ENCODE results near the gene GUCD1.
"Not testable (repeated sequence)": the region's sequence is repeated elsewhere in the genome, so short reads cannot be mapped to it uniquely, and the experiment has no call there.

Gene GUCD1

DNA sequence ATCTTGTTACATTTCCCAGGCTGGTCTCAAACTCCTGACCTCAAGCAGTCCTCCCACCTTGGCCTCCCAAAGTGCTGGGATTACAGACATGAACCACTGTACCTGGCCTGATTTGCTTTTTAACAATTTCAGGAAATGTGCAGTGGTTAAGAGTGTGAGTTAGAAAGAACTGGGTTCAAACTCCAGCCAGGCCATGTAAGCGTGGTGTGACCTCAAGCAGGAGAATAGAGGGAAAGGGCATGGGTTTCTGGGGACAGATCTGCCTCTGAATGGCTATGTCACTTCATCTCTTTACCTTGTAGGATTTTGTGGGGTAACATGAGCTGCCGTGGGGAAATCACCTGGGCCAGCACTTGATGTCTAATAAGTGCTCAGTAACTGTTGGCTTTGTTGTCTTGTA is 10.1 kb upstream of the GUCD1 start:
- DNase-seq (ENCODE audit: low spot score): no peak

DNA sequence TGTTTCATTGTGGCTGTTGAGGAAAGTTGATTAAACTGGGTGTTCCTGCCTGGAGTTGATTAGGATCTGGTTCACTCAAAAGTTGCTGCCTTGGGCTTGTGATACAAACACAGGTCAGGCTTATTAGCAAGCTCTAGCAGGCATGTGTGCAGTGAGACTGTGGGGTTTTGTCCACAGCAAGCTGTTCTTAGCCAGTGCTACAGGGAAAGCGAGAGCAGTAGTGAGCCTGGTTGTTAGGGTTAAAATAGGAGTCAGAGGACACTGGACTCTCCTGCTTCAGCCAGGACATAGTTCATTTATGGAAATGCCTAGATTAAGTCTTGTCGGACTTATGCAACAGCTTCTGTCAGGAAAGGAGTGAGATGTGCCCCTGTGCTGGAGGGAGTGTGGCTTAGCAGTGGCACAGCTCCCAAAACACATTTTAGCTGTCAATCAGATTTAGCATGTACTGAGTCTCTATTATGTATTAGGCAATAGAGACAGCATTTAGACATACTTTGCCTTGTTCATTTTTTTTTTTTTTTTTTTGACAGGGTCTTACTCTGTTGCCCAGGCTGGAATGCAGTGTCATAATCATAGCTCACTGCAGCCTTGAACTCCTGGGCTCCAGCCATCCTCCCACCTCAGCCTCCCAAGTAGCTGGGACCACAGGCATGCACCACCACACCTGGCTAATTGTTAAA is 9.6 kb upstream of the GUCD1 start:
- DNase-seq (ENCODE audit: low spot score): no peak

DNA sequence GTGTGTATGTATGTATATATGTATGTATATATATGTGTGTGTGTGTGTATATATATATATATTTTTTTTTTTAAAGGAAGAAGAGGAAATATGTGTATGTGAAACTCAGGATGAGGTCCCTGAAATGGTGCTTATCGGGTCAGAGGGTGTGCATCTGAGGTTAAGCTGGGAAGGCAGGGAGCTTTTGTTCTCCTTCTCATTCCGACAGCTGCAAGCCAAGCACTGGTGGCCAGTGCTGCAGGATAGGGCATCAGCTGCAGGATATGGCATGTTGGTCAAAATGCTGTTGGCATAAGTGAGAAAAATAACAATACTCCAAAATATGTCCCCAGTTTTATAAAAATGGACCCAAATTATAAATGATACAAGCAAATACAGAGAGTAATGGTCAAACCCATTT is 8.3 kb upstream of the GUCD1 start:
- DNase-seq (ENCODE audit: low spot score): no peak

DNA sequence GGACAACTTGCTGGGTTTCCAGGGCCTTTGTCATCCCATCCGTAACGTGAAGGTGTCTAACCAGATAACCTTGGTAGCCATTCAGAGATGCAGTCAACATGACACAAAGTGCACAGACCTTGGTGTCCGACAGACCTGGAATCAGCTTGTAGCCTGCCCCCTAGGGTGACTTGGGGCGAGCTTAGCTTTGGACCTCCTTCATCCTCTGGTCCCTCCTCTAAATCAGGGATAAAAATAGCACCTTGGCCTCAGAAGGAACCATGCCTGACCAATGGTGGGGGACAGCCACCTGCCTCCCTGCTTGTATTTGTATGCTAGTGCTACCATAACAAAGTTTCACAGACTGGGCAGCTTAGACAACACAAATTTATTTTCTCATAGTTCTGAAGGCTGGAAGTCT is 4.5 kb upstream of the GUCD1 start:
- DNase-seq (ENCODE audit: low spot score): no peak

DNA sequence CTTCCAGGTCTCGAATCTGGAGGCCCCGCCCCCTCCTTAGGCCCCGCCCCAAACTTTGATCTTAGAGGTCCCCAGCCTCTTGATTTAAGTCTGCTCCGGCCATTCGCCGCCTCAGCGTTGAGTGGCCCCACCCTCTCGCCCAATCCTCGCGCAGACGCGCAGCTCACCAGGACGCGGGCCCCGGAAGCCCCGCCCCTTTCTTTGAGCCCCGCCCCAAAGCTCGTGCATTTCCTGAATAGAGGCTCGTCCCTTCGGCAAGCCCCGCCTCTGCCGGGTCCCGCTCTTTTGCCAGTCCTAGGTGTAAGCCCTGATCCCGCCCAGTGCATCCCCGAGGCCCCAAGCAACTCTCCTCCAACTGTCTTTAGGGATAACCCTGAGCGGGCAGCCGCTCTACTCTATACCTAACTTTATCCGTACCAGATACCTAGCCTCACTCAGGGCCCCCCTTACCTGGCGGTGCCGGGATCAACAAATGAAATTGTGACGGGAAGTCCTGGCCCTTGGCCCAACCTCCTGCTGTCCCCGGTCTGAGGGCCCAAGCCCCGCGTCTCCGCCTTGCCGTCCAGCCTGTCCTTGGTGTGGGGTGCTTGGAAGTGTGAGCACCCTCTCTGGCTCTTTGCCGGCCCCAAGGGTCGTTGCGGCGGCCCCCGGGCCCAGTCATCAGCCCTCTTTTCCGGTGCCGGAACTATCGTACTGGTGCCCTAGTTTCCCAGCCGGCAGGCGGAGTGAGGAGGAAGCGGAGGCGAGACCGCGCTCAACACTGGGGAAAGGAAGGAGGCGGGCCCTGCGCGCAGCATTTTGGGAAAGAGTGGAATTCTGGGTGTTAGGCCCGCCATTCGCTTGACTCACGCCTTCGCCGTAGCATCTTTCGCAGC is 464 bp upstream of the GUCD1 start, which contains the start of gene SNRPD3:
TSS of gene SNRPD3 (plus strand) at position 835 of the 875 bp plus-strand sequence. CDS start 1,676 bp downstream, outside the sequence.
- DNase-seq (ENCODE audit: low spot score): peak; percentile 99

GRCh38 chr22:24553597-24554312 is 1.2 kb downstream of the GUCD1 start:
- DNase-seq (ENCODE audit: low spot score): peak; percentile 33

GRCh38 chr22:24552503-24553286 is 2.2 kb downstream of the GUCD1 start:
- not testable (repeated sequence) for DNase-seq (ENCODE audit: low spot score)

DNA sequence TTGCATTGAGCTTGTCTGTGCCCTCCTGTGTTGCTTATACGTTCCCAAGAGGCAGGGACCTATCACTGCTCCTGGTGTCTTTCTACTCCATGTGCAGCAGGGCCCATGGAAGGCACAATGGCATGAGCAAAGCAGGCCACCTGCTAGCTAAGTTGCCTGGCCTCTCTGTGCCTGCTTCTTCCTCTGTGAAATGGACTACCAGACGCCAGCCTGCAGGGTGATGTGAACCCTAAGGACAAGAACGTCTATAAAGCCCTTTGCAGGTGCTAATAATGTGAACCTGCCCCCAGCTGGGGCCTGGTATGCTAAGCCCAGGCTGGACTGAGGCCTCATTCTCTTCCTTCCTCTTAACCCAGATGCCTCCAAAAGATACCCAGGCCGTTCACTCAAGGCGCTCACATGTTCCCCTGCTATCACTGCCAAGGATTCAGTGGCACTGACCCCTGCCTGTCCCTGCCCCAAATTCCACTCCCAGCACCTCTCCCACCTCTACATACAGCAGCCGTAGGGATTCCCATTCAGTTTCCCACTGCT is 4.0 kb downstream of the GUCD1 start:
- DNase-seq (ENCODE audit: low spot score): no peak

- DNase-seq (ENCODE audit: low spot score): no peak
Measured at GRCh38 chr22:24550028-24550901, 4.7 kb downstream of the GUCD1 start.

GRCh38 chr22:24548812-24549211 is 6.1 kb downstream of the GUCD1 start:
- no peak for DNase-seq (ENCODE audit: low spot score)

DNA sequence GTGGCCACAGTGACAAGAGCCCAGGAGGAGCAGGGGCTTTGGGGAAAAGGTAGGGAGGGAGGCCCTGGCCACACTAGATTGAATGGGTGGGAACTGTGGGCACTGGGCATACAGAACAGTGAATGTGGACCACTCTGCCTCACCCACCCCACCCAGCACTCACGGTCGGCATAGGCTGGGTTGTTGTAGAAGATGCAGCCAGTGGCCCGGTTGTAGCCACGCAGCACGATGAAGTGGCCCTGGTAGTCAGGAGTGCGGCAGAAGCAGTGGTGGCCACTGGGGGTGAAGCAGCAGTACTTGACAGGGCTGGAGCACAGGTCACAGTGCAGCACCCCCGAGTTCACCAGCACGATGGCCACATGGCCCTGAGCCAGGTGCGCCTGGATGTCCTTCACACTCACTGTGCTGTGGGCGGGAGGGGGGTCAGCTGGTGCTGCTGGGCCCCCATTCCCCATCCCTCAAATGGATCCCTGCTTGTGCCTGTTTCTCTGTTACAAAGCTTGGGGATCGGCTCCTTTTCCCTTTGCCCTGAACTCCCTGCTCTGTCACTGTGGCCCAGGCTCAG is 11.2 kb downstream of the GUCD1 start:
- DNase-seq (ENCODE audit: low spot score): no peak

GRCh38 chr22:24543185-24543601 is 11.7 kb downstream of the GUCD1 start:
- no peak for DNase-seq (ENCODE audit: low spot score)

DNA sequence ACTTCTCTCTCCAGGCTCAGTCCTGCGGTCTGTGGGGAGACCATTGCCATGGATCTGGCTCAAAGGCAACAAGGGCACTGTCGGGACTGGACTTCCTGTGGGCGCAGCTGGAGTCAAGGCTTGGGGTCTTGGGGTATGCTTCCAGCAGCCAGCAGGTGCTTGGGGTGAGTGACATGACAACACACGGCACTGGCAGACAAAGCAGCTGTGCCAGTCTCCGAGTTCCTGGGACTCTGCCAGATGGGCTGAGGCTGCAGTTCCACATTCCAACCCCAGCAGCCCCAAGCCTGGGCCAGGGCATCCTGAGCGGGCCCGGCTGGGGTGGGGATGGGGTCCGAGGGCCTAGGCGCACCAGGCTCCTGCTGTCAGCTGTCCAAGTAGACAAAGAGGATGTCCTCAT is 12.3 kb downstream of the GUCD1 start:
- DNase-seq (ENCODE audit: low spot score): peak; percentile 60

- DNase-seq (ENCODE audit: low spot score): no peak
Measured at GRCh38 chr22:24541681-24542515, 13.0 kb downstream of the GUCD1 start.

DNA sequence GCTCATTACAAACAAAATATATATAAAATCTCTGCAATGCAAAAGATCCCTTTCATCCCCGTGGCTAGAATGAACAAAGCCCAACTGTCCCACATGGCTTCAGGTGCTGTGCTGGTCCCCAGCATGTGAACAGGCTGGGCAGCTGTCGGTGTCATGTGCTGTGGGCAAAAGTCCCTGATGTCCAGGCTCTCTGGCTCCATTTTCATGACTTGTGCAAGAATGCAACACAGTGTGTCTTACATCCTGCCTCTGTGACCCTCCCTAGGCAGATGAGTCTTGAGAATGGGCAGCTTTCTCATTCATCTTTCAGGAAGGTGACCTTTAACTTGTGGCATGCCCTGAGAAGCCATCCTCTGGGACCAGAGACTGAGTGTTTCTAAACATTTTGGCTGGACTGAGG is 14.5 kb downstream of the GUCD1 start:
- DNase-seq (ENCODE audit: low spot score): no peak

GRCh38 chr22:24536089-24536488 is 18.8 kb downstream of the GUCD1 start:
- no peak for DNase-seq (ENCODE audit: low spot score)

GRCh38 chr22:24535348-24535747 is 19.6 kb downstream of the GUCD1 start:
- no peak for DNase-seq (ENCODE audit: low spot score)

DNA sequence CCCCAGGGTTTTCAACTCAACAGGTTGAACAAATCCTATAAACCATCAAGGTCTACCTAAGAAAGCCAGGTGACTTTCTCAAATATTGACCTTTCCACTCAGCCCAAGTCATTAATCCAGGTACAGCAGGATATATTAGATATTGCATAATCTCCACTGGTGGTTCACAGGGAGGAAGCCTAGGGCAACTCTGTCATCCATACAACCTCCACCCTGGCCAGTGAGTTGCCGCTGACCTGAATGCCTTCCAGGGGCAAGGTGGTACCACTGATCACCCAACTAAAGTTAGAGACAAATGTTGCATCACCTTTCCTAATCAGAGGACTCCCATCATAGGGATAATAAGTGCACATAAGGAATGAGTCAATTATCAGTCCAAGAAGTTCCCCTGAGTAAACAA is 22.9 kb downstream of the GUCD1 start:
- no peak for DNase-seq (ENCODE audit: low spot score)

DNA sequence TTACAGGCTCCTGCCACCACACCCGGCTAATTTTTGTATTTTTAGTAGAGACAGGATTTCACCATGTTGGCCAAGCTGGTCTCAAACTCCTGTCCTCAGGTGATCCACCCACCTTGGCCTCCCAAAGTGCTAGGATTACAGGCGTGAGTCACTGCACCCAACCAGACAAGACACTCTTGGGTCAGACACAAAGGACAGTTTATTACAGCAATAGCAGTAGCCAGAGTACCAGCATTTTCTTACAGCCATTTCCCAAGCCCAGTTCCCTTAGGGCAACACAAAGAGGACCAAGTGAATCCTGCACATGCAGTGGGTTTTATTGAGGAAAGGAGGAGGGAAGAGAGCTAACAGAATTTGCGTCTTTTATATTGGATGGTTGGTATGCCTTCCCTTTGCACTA is 24.0 kb downstream of the GUCD1 start:
- DNase-seq (ENCODE audit: low spot score): not testable (repeated sequence)
